Osteoblast (primary cell): Measurements from ENCODE around the gene NPHS2. TPM values are rescaled to one million over a fixed set of nuclear protein-coding genes. Genes with fewer than 3 reads are reported as not detected.
A peak's percentile ranks its signal among the peaks of the same experiment; 100 is the strongest.

ENCODE experiments used
- DNase-seq: peaks from one replicate; pipeline ENCODE4 v3.0.0; 2011; ENCODE audit warnings: low spot score, mixed read lengths; ENCODE audit not compliant: insufficient read length; ENCODE audit errors: missing footprints
- H2AFZ ChIP-seq: 2 replicates; pipeline ENCODE4 v1.6.0; 2011; ENCODE audit warnings: mild to moderate bottlenecking, low read length
- H3K27ac ChIP-seq: 2 replicates; pipeline ENCODE4 v1.5.1; 2011; ENCODE audit warnings: mild to moderate bottlenecking, low read depth, low read length, moderate library complexity
- H3K27me3 ChIP-seq: 2 replicates; pipeline ENCODE4 v1.6.0; 2012; ENCODE audit warnings: mild to moderate bottlenecking, control low read depth, inconsistent platforms, low read length, moderate library complexity; ENCODE audit not compliant: insufficient read depth
- H3K36me3 ChIP-seq: 2 replicates; pipeline ENCODE4 v1.5.1; 2011; ENCODE audit warnings: mild to moderate bottlenecking, low read length, control low read depth, moderate library complexity; ENCODE audit not compliant: insufficient read depth
- H3K4me1 ChIP-seq: 2 replicates; pipeline ENCODE4 v1.5.1; 2011; ENCODE audit warnings: mild to moderate bottlenecking, low read length, control low read depth, moderate library complexity; ENCODE audit not compliant: insufficient read depth
- H3K4me2 ChIP-seq: 2 replicates; pipeline ENCODE4 v1.6.0; 2011; ENCODE audit warnings: mild to moderate bottlenecking, low read length; ENCODE audit not compliant: insufficient read depth
- H3K4me3 ChIP-seq: fragments of 200-600 bp; sonication (generic); 3 replicates; pipeline ENCODE4 v1.5.1; 2012; ENCODE audit warnings: mild to moderate bottlenecking, low read length, inconsistent platforms; ENCODE audit not compliant: insufficient read depth
- H3K79me2 ChIP-seq: 2 replicates; pipeline ENCODE4 v1.6.0; 2012; ENCODE audit warnings: mild to moderate bottlenecking, low read length, control low read depth, inconsistent platforms; ENCODE audit not compliant: insufficient read depth
- H3K9me3 ChIP-seq: 2 replicates; pipeline ENCODE4 v1.5.1; 2011; ENCODE audit warnings: low read depth, low read length, control low read depth
- H4K20me1 ChIP-seq: 2 replicates; pipeline ENCODE4 v1.6.0; 2012; ENCODE audit warnings: mild to moderate bottlenecking, low read length, control low read depth; ENCODE audit not compliant: insufficient read depth
- CTCF ChIP-seq: IDR thresholded peaks from 2 replicates; pipeline ENCODE4 v1.5.1; 2011; ENCODE audit warnings: mild to moderate bottlenecking, low read depth, low read length, moderate library complexity; ENCODE audit errors: extremely low read depth
- total RNA-seq: library from RNA; depleted of rRNA; stranded (reverse); fragments of >200 nt; gene quantifications from 2 replicates; pipeline ENCODE4 v1.2.3, GENCODE V29; 2012

NPHS2 gene
- total RNA-seq, 1 donor = not detected

- Histone ChIP-seq H3K4me1 (no peaks in the 10 kb centered on the region), H3K27ac (no peak overlapping the region), H3K9me3 (no peaks in the 10 kb centered on the region), H3K4me3 (no peak overlapping the region), H2AFZ (no peak overlapping the region), H3K4me2 (no peak overlapping the region), H4K20me1 (no peaks in the 10 kb centered on the region), H3K27me3 (no peaks in the 10 kb centered on the region), H3K36me3 (no peaks in the 10 kb centered on the region), H3K79me2 (no peaks in the 10 kb centered on the region)
- no peak for TF ChIP-seq CTCF
- DNase-seq = no peak
Observed at GRCh38 chr1:179598631-179599030, 22.9 kb upstream of the NPHS2 start.

GRCh38 chr1:179591592-179592580 is 16.1 kb upstream of the NPHS2 start, which contains the start of gene TDRD5:
Gene TDRD5, plus strand, starts transcription at chr1:179591832. Its CDS starts 784 bp downstream, at chr1:179592616.
- no peak for TF ChIP-seq CTCF

GRCh38 chr1:179591253-179591591 is 15.5 kb upstream of the NPHS2 start:
- no peaks in the 10 kb centered on the region for H3K4me1 ChIP-seq
- H3K4me3 ChIP-seq = no peak overlapping the region
- no peaks in the 10 kb centered on the region for H3K79me2 ChIP-seq
- H4K20me1 ChIP-seq = no peaks in the 10 kb centered on the region
- H3K4me2 ChIP-seq = no peak overlapping the region
- H3K27ac ChIP-seq = no peak overlapping the region
- no peak overlapping the region for H2AFZ ChIP-seq
- peaks cover 21% of the 10 kb centered on the region for H3K27me3 ChIP-seq
- H3K9me3 ChIP-seq = no peaks in the 10 kb centered on the region
- TF ChIP-seq CTCF = no peak
- peak; percentile 73 for DNase-seq
- H3K36me3 ChIP-seq = no peaks in the 10 kb centered on the region

More at GRCh38 chr1:179591592-179592580, 16.1 kb upstream of the NPHS2 start, which contains the start of gene TDRD5:
- no peak within 1 kb of the TSS for H3K27ac ChIP-seq
- H3K79me2 ChIP-seq = no peaks in the 10 kb centered on the region
- no peaks in the 10 kb centered on the region for H4K20me1 ChIP-seq
- H3K36me3 ChIP-seq = no peaks in the 10 kb centered on the region
- H3K27me3 ChIP-seq = peaks cover 21% of the 10 kb centered on the region
- DNase-seq = peak; percentile 81
- no peaks in the 10 kb centered on the region for H3K4me1 ChIP-seq
- H2AFZ ChIP-seq = no peak within 1 kb of the TSS
- no peaks in the 10 kb centered on the region for H3K9me3 ChIP-seq
- no peak within 1 kb of the TSS for H3K4me2 ChIP-seq
- H3K4me3 ChIP-seq = no peak within 1 kb of the TSS

GRCh38 chr1:179590671-179591070 is 14.9 kb upstream of the NPHS2 start:
- Histone ChIP-seq H3K9me3 (no peaks in the 10 kb centered on the region), H3K4me3 (no peak overlapping the region), H2AFZ (no peak overlapping the region), H4K20me1 (no peaks in the 10 kb centered on the region), H3K79me2 (no peaks in the 10 kb centered on the region), H3K27me3 (peaks cover 21% of the 10 kb centered on the region), H3K4me2 (no peak overlapping the region), H3K4me1 (no peaks in the 10 kb centered on the region), H3K36me3 (no peaks in the 10 kb centered on the region), H3K27ac (no peak overlapping the region)
- no peak for TF ChIP-seq CTCF
- DNase-seq = peak; percentile 52
